ENCODE measurements around the gene HS6ST2.
A peak's percentile ranks its signal among the peaks of the same experiment; 100 is the strongest.

Gene HS6ST2

DNA sequence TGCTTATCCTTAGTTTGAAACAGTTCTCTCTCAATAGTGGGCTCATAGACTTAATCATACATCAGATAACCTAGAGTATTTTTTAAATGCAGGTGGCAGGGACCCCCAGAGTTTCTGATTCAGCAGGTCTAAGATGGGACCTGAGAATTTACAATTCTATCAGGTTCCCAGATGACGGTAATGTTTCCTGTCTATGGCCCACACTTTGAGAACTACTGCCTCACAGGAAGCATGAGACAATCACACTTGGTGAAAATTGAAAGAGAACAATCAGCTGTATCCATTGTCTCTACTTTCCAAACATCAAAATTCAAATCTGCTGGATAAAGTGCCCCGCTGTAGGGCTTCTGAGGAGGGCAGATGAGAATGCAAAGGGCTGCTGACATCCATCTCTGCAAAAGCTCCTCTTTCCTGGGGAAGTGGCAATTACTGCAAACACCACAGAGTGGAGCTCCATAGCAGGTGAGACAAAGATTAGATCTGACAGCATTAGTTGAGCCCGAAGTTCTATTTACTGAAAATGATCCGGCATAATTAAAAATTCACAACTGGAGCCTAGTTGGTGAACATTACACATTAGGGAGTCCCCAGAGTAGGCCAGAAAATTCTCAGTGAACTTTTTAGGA is 281.8 kb downstream of the HS6ST2 start:
- no peak for DNase-seq (ENCODE audit: low read depth in 2 of 2)

DNA sequence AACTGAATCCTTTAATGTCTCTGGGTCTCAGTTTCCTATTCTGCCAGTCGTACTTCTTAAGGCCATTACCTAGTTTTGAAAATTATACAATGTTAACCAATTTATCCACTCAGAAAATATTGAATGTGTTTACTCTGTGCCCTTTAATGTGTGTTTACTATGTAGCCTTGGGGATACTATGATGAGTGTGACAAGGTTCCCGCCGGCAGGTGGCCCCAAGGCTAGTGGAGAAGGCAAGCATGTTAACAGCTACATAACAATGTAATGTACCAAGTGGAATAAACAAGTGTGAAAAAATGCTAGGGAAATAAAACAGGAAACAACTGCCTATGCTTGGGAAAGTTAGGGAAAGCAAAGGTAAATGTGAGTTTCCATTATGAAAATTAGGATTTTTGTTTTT is 282.3 kb downstream of the HS6ST2 start:
- DNase-seq (ENCODE audit: low read depth in 2 of 2): no peak

DNA sequence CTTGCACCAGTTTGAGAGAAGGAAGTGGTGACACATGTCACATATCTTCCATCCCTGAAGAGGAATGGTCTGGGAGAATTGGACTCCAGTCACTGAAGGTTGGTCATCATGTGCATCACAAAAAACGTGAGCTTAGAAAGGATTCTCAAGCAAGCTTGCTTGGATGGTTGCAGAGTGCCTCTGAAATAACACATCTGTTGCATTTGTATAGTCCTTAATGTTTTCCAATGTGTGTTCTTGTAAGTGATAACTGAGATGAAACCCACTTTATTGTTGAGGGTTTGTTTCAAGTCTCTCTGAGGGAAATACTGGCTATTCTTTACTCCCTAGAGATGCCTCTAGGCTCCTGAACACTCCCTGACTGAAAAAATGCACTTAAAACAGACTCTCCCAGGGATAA is 285.1 kb downstream of the HS6ST2 start:
- no peak for DNase-seq (ENCODE audit: low read depth in 2 of 2)

DNA sequence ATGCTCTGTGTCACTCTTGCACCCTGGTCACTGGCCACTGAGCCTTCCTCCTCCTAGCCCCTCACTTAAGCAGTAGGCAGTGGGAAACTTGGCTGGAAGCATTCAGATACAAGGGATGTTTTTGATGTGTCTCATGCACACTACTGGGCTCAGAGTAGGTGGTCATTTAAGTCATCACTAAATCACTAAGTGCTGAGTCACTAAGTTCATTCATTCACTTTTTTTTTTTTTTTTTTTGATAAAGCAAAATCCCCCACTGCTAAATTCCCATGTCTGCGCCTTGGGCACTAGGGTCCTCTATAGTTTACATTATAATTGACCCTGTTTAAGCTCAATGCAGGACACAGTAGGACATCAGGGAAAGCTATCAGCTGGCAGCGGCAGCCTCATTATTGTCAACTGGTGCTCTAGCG is 287.2 kb downstream of the HS6ST2 start:
- no peak for DNase-seq (ENCODE audit: low read depth in 2 of 2)

DNA sequence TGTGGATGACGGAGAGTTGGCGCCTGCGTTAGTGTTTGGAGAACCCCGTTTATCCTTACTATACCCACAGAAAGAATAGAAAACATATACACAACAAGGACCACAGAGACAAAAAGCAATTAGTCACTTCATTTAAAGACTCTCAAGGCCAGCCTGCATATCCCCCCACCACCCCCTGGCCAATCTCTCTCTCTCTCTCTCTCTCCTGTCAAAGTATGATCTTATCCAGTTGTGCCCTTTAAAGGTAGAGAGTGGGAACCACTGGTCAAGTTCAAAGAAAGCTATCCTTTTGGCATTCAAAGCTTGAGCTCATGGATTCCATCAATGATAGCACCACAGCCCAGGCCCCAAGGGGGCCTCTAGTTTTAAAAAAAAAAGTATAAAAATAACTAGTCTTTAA is 289.3 kb downstream of the HS6ST2 start:
- DNase-seq (ENCODE audit: low read depth in 2 of 2): no peak

DNA sequence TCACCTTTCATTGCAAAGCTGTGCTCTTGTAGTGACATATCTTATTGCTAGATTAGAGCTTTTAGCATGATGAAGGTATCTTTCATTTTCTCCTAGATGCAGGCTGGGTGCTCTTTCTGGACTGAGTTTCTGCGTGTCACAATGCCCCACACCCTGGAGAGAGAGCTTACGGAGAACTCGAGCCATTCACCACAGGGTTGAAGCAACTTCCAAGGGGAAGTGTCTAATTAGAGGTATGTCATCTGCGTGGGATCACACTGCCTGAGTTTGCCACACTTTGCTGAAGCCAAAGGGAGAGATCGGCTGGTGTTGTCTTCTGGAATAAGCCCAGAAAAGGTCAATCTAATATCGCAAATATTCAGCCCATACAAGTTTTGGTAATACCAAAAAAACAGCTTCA is 290.3 kb downstream of the HS6ST2 start:
- no peak for DNase-seq (ENCODE audit: low read depth in 2 of 2)

DNA sequence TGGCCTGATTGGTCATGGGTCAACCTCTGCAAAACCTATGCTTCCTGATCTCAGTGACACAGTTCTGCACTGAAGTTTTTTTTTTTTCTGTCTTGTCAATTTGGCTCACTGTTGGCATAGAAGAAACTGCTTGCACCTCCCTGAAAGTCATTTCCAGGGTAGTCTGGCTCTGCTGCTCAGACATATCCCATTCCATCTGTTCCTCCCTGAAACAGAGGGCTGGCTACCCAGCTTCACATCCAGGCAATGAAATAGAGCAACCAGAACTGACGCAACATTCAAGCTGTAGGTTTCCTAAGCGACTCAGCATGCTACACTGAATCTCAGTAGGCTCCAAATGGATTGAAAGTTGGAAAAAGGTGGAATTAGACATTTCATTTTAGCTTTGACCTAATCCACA is 292.8 kb downstream of the HS6ST2 start:
- no peak for DNase-seq (ENCODE audit: low read depth in 2 of 2)

DNA sequence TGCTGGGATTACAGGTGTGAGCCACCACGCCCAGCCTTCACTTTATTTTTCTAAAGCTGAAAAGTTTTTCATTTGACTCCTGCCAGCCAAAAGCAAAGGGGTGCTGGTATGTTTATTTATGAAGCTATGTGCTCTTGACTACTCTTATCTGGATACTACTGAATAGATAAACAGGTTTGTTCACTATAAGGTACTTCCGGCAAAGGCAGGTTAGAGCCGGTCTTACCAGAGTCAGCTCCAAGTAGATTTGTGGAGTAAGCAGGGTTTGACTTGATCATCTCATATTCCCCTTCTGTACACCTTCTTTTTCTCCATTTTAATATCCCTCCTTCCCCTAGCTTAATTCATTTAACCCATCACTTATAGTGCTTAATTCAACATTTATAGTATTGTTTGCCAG is 294.2 kb downstream of the HS6ST2 start:
- no peak for DNase-seq (ENCODE audit: low read depth in 2 of 2)

DNA sequence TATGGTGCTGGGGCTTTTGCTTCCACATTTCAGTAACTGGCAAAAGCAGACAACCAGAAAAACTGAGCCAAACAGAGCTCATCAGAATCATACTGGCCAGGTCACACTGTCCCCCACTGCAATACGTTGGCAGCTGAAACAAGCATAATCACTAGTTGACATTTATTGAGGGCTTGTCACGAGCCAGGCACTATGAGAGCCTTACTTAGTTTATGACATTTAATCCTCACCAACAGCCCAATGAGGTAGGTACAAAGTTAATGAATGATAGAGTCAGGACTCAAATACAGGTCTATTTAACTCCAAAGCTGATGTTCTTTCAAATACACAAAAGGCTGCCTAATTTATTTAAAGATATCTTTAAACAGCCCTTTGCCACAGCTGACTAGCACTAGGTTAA is 295.6 kb downstream of the HS6ST2 start:
- no peak for DNase-seq (ENCODE audit: low read depth in 2 of 2)

DNA sequence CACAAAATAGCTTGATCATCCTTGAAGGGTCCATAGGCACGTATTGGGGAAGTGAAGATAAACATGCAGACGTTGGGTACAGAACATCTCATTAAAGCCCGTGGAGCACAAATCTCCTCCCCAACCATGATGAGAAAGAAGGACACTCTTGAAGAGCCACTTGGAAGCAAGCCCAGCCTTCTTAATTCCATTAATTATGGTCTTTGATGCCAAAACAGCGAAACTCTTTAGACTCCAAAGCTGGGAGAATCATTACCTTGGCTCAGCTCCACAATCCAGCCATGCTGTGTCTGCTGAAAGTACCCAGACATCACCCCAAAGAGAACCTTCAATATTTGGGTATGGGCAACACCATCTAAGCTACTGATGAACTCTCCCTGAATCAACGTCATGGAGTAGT is 300.6 kb downstream of the HS6ST2 start:
- DNase-seq (ENCODE audit: low read depth in 2 of 2): no peak

DNA sequence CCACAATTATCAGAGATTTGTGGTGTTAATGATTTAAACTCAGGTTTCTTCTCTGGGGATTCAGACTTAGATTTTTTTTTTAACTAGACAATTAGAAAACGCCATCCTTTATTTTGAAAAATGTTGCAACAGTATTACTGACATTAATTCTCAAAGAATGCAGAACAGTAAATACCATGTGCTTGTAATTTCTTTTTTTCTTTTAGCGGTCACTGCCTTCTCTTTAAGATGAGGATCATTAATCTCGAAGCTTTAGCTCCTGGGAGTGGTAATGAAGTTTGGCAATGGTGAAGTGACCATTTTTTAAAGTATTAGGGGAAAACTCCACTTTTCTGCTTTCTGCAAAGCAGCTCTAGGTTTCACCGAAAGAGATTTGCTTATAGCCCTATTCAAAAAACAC is 305.6 kb downstream of the HS6ST2 start:
- no peak for DNase-seq (ENCODE audit: low read depth in 2 of 2)

DNA sequence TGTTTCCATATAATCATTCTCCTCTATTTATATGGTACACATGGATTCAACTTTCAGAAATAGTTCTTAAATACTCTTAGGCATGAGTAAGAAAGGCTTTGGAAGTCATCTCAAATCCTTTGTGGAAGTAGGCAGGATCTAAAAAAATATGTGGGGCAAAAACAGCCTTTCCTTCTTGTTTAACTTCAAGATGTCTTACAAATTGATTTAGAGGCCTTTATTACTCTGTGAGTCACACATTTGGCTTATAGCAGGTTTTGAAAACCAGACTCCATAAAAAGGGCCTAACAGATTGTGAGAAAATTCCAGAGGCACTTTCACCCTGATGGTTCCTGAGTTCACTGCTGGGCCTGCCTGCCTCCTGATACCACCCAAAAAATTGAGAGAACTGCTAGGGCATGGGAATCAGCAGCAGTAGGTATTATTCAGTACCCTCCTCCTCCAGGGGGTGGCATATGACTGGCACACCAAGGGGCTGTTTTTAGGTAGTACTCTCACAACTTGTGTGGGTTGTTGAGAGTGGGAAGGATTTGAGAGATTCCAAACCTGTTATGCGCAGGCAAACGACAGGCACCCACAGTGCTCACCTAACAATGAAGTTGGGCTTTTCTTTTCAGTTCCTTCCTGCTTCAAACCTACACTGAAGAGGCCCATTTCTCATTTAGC is 306.9 kb downstream of the HS6ST2 start:
- no peak for DNase-seq (ENCODE audit: low read depth in 2 of 2)

DNA sequence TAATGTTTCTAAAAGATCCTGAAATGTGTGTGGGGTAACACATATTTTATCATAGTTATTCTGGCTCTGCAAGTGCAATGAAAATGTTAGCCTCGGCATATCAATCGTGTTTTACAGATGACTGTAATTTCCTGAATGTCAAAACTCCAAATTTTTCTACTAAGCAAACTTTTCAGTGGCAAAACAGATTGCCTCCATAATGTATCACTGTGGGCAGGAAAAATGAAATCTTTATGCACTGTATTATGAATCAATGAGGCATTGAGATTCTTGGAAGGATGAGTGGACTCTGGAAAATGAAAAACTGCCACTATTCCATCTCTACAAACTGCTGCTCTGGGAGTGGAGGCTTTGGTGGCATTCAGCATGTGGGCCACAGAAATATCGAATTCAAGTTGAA is 309.5 kb downstream of the HS6ST2 start:
- DNase-seq (ENCODE audit: low read depth in 2 of 2): no peak

DNA sequence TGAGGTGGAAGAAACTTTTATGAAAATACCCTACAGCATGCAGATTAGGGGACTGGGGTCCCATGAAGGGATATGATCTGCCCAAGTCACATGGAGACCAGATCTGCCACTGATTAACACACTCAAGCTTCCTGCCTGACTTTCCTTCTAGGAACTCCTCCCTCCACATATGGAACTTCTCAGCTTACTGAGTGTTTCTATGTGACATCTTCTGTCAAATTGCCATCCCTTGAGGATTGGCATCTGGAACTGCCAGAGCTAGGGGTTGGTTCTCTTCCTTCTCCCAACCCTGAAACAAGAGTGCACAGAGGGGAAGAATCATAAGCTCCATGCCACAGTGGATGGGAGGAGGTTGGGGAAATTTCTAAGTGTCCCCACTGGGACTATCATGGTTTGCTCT is 319.0 kb downstream of the HS6ST2 start:
- no peak for DNase-seq (ENCODE audit: low read depth in 2 of 2)

DNA sequence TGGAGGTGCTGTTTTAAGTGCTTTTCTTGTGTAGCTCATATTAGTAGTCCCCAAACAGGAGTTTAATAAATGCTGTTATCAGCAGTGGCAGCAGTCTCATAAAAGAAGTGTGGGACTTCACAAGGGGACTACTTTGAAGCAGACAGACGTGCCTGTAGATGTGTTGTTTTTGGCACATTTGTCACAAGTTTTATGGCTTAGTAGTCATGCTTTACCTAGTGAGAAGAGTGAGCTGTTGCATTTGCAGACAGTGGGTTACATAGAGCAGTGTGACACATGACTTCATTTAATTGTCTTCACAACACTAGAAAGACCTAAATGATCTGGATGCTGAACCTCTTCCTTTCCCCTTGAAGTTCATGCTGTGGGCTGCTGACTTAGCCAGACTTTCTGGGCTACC is 320.1 kb downstream of the HS6ST2 start:
- DNase-seq (ENCODE audit: low read depth in 2 of 2): no peak

DNA sequence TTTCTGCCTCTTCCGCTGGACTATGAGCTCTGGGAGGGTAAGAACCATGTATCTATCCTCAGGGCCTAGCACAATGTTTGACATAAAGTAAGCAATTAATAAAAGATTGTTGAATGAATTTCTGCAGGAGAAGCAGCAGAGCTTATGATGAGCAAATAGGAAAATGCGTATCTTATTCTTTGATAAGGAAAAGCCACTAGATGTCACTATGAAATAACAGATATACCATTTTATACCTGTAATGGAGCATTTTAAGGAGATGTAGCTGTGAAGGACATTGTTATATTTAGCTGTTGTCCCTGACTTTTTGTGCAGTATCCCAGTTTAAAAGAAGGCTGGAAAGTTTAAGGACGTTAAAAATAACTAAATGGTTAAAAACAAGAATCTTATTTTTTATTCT is 322.3 kb downstream of the HS6ST2 start:
- no peak for DNase-seq (ENCODE audit: low read depth in 2 of 2)

DNA sequence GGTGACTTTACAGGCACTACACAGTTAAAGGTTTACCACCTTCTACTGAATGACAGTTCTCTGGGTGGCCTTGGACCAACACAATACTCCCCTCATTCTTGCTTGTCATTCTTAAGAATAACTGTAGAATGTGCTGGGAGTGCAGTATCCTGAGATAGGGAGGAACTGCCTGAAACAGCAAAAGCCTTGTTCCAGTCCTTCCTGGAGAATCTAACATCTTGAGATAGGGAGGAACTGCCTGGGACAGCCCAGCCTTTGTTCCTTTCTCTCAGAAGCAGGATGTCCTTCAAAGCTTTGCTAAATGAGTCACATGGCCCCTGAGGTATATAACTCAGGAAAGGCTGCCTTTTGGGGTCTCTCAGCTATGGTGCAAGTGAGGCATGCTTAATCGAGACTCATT is 323.9 kb downstream of the HS6ST2 start:
- no peak for DNase-seq (ENCODE audit: low read depth in 2 of 2)

DNA sequence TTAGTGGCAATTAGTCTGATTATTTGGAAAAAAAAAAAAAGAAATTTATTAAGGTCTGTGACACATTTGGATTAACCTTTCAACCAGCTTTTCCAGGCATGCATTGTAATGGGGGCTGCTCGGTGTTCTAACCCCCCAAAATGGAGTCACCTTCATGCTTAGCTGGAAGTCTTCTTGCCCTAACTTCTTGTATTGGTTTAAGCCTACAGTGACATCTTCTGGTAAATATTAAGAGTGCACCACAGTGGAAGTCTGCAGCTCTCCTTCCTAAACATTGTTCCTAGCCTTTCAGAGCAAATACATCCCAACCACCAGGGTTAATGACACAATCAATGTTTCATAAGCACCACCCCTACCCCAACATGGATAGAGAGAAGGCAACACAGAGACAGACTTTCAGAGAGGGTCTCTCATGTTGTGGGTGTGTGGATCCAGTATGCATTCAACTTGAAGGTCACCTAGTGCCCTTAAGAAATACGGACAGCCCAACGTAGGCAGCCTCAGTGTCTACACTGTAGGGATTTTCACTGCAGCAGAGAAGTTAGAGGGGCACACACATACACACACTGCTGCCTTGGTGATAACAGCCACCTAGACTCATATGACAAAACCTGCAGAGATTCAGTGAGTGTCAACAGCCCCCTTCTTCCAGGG is 326.7 kb downstream of the HS6ST2 start:
- no peak for DNase-seq (ENCODE audit: low read depth in 2 of 2)

DNA sequence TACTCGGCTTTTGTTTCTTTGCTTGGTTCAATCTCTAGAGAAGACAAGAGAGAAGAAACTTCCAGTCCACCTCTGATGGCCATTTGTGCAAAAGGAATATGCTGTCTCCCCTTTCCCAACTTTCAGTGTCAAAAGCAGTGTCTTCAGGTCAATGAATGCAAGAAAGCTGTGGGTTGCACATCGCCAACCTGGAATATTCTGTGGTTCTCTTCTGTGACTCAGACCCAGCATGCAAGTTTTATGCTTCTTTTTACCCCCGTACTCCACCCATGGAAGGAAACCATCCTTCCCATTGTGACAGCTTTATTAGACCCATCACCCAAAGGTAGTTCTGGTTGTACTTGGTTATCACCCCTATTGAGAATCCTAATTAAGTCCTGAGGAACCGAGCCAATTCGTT is 334.0 kb downstream of the HS6ST2 start:
- DNase-seq (ENCODE audit: low read depth in 2 of 2): no peak

DNA sequence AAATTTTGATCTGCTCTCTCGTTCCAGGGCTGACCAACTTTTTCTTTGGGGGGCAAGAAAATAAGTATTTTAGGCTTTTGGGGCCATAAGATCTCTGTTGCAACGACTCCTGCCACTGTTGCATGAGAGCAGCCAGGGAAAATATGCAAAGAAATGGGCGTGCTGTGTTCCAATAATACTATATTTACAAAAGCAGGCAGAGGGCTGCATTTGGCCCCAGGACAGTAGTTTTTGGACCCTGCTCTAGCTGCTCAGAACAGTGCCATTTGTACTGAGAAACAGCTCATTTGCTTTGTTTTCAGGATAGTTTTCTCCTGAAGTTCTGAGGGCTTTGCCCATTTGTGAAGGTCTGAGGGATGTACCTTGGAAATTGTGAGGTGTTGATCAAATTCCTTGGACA is 334.5 kb downstream of the HS6ST2 start:
- DNase-seq (ENCODE audit: low read depth in 2 of 2): no peak

DNA sequence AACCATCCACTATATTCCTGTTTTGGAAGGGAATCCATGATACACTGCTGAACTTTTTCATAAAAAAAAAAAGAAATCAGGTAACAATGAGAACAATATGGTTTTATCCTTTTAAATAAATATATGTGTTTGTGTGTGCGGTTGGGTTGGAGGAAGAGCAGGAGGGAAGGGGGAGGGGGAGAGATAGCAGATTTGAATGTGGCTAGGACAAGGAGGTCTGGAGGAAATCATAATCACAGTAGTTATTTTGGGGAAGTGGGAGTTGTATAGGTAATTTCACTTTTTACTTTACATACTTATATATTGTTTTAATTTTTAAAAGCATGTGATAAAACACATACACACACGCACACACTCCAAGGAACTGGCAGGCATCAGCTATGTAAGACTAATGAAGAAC is 335.1 kb downstream of the HS6ST2 start:
- no peak for DNase-seq (ENCODE audit: low read depth in 2 of 2)

DNA sequence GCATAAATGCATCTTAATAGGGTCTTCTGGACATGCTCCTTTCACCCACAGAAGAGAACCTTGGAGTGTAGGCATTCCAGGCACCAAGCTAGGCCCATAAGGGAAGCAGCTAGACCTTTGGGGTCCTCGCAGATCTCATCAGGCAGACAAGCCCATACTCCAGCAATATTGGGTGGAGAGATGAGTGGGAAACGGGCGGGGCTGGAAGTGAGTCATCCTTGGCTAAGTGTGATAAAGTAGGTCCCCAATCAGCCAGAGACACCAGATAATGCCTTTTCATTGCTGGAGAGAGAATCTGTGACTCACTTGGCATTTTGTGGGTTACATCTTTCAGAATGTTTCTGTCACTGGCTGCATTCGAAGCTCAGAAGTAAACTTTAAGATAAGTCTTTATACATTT is 336.3 kb downstream of the HS6ST2 start:
- peak in 1 of 2 experiments; percentile 56 for DNase-seq (ENCODE audit: low read depth in 2 of 2)

DNA sequence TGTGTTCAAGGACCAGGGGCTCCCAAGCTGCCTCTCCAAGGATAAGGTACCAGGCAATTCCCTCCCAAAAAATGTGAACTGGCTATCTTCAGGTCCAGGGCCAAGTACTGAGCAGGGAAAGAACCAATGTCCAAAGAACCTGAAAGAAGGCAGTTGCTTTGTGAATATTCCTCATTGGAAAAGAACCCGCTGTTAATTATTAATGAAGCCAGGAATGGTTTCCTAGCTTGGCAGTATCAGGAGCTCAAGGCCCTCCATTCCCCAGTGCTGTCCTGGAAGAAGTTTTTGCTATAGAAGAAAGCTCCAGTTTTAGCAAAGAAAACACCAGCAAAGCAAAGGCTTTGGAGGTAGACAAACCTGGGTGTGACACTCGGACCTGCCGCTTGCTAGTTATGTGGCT is 339.6 kb downstream of the HS6ST2 start:
- DNase-seq (ENCODE audit: low read depth in 2 of 2): no peak

All from stimulated activated CD4-positive, alpha-beta T cell treated with anti-CD3 and anti-CD28 coated beads, Interleukin-12 subunit alpha, Interleukin-12 subunit beta, amount 100 ng/mL, for 24 hours (primary cell).